GM10248 (cell line): ENCODE measurements around the gene HYCC2.
"Not testable (repeated sequence)": the region's sequence is repeated elsewhere in the genome, so short reads cannot be mapped to it uniquely, and the experiment has no call there.

Experiments
- CTCF ChIA-PET: fragments of 300-600 bp; sonication (Branson Sonifier 250); formaldehyde crosslinking; extraction: SDS; loops from one replicate; lab custom pipeline; 2021; ENCODE audit warnings: antibody characterized with exemption; lab: Yijun Ruan, JAX
- POLR2A ChIA-PET: fragments of 350-650 bp; sonication (Branson Sonifier 250); formaldehyde crosslinking; extraction: SDS; loops from one replicate; lab custom pipeline; 2020; ENCODE audit warnings: antibody characterized with exemption; lab: Yijun Ruan, JAX
- DNase-seq: peaks from one replicate; pipeline ENCODE4 v3.0.0; 2012; ENCODE audit errors: extremely low spot score
- TF ChIP-seq, protein P1 (sequence below): IDR thresholded peaks from 2 replicates; pipeline ENCODE4 v1.5.1; 2012; ENCODE audit warnings: mild to moderate bottlenecking, low read depth; ENCODE audit errors: extremely low read depth, missing control alignments, control extremely low read depth

Gene HYCC2

DNA sequence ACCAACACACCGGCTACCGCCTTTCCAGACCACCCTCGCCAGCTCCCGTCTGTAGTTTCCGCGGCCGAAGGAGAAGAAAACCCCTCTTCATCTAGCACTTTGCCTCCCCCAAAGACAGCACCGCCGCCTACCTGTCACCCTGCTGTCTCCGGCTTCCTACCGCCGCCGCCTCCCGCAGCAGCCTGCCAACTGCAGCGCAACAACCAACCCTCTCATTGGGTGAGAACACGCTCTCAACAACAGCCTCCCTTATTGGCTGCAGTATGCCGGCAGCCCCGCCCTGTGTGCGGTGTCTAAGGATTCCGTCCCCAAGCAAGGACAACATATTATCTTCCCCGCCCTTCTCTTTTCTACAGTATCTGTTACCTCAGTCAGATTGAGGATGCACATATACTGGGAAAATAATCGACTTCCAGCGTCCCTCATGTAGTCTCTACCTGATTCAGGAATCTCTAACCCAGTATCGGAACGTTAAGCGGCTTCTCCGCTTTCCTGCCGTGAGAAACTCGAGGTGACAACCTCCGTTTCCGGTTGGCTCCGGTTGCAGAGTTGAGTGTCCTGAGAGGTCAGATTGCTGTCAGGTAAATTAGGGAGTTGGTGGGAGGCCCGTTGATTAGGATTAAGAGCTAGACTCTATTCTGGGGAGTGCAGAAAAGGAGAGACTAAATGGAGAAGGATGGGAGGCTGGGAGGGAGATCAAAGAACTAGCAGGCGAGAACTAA, at the start of gene HYCC2, which contains the start of gene NDUFB3:
HYCC2 (minus strand) TSS at position 193 of the 722 bp plus-strand sequence. CDS start 47,662 bp downstream, outside the sequence.
NDUFB3 (plus strand) TSS at position 523 of the 722 bp plus-strand sequence. CDS start 6,882 bp downstream, outside the sequence.
- POLR2A ChIA-PET, result no interaction called here
- CTCF ChIA-PET, result interaction anchor here (0.7 to 8.7 kb wide), 8 partner anchors 9 to 167 kb away, joined by 3 to 126 read pairs (median 5); partner anchors contain the start of gene ORC2

DNA sequence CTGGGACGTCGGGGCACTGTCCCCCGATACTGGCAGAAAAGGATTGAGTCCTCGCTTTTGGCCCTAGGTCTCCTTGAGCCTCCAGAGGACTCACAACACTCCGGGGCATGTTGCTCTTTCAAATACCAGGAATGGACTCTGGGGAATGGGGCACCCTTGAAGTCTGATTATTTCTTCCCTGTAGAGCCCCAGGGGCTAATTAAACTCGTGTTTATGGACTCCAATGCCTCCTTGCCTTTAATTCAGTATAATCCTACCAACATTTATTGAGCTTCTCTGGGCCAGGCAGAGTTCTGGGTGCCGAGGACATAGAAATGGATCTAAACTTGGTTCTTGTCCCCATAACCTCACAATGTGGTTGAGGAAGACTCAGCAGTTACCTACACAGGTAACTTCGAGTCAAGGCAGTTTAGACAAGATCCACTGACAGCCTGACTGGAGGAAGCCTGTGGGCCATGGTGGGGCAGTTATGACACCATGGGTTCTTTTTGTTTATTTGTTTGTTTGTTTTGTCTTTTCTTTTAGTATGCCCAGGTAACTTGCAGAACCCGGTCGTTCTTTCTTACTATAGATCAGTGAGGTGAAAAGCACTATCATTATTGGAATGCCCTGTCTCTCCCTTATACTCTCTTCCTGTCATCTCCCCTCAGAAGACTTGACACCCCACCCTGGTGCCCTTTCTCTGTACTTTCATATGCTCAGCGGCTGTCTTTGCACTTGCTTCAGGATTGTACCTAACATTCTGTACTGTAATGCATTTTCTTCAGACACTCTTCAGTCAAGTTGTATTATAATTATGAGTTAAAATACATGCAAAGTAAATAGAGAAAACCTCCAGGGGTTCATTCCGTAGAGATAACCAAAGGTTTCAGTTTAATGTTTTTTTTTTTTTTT, 47.7 kb upstream of the HYCC2 start:
- POLR2A ChIA-PET, result interaction anchor here (0.8 to 1.4 kb wide), 3 partner anchors 18 to 255 kb away, joined by 3 to 6 read pairs (median 5); partner anchors contain the start of gene CLK1
- CTCF ChIA-PET, result interaction anchor here (1.0 to 3.0 kb wide), 13 partner anchors 12 to 218 kb away, joined by 3 to 15 read pairs (median 7); partner anchors contain the start of gene CASP10
- no peak for DNase-seq
- TF ChIP-seq, protein P1, sequence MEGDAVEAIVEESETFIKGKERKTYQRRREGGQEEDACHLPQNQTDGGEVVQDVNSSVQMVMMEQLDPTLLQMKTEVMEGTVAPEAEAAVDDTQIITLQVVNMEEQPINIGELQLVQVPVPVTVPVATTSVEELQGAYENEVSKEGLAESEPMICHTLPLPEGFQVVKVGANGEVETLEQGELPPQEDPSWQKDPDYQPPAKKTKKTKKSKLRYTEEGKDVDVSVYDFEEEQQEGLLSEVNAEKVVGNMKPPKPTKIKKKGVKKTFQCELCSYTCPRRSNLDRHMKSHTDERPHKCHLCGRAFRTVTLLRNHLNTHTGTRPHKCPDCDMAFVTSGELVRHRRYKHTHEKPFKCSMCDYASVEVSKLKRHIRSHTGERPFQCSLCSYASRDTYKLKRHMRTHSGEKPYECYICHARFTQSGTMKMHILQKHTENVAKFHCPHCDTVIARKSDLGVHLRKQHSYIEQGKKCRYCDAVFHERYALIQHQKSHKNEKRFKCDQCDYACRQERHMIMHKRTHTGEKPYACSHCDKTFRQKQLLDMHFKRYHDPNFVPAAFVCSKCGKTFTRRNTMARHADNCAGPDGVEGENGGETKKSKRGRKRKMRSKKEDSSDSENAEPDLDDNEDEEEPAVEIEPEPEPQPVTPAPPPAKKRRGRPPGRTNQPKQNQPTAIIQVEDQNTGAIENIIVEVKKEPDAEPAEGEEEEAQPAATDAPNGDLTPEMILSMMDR, result no peak

More for the DNA sequence above, at the start of gene HYCC2, which contains the start of gene NDUFB3:
- TF ChIP-seq, protein P1, result peak; percentile 38
- peak; percentile 96 for DNase-seq

DNA sequence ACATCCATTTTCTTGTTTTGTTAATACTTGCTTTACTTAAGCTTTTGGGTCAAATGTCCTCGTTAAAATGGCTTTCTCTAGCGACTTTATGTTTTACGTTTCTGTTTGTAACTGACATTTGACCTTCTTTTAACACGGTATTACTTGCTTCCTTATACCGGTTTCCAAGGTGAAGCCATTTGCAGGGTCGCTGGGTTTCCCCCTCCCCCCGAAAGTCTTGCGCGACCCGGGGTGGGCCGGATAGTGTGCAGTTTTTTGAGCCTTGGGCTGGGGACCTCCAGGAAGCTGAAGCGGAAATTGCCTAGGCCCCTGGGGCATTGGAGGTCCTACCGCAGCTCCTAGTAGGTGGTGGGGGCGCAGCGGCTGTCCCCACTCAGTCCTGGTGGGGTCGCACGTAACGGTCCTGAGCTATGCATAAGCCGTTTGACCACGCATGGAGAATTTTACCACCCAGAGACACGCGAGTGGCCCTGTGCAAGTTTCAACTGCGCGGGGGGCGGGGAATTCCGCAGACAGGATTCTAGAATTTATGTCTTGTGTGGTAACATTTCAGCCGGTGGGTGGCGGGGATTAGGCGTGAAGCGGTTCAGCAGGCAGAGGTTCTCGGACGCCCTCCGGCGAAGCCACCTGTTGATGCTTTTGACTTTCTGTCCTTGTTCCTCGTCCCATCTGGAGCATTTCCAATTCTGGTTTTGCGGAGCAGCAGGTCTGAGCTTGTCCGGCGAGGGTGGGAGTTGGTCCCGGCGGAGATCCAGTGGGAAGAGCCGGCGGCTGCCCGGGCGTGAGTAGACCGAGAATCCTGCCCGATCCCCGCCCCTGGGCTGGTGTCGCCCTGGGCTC, 46.9 kb upstream of the HYCC2 start:
- ChIA-PET POLR2A (interaction anchor here (0.8 to 1.8 kb wide), 6 partner anchors 12 to 254 kb away, joined by 3 to 7 read pairs (median 6); partner anchors contain the start of gene CLK1), CTCF (interaction anchor here (0.8 to 4.5 kb wide), 25 partner anchors 11 to 226 kb away, joined by 3 to 19 read pairs (median 6); partner anchors contain the start of gene CASP10)
- DNase-seq, result peak; percentile 73
- TF ChIP-seq, protein P1, result peak; percentile 39

DNA sequence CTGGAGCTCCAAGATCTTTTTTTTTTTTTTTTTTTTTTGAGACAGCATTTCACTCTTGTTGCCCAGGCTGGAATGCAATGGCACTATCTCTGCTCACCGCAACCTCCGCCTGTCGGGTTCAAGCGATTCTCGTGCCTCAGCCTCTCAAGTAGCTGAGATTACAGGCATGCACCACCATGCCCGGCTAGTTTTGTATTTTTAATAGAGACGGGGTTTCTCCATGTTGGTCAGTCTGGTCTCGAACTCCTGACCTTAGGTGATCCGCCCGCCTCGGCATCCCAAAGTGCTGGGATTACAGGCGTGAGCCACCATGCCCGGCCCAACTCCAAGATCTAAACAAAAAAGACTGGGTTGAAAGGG, 46.2 kb upstream of the HYCC2 start:
- ChIA-PET CTCF (interaction anchor here (0.8 to 4.5 kb wide), 25 partner anchors 11 to 225 kb away, joined by 3 to 19 read pairs (median 6); partner anchors contain the start of gene CASP10), POLR2A (interaction anchor here (0.5 to 1.8 kb wide), 8 partner anchors 12 to 254 kb away, joined by 3 to 7 read pairs (median 4); partner anchors contain the start of gene CLK1)
- DNase-seq, result not testable (repeated sequence)

DNA sequence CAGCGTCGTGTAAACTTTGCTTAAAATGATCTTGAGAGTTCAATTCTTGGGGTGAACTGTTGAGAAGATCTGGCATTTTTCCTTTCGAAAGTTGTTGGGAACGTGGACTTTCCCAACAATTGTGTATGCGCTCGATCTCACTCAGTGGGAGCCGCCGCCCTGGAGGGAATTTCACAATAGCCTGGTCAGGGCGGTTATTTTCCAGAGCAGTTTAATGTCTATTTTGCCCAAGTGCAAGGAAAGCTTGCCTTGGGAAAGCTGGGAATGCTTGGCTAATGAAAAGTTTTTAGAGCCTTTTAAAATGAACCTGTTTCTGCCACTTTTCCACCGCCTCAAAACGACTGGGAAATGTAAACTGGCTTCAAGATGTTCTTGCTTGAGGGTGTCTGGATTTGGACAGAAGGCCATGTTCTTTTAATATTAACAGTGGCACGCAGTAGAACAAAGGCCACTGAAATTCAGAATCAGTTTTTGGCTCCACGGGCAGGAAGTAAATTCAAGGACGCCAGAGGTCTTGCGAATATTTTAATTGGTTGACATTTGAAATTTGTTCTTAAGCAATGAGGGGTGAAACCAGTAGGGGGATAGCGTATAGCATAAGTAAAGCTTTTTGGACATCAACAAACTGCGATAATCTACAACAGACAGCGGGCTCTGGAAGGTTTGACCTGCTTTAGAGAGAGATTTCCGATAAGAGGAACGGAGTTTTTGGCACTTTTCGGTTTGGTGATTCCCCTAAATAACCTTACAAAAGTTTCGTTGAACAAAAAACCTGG, 45.7 kb upstream of the HYCC2 start:
- CTCF ChIA-PET, result interaction anchor here (0.8 to 4.5 kb wide), 25 partner anchors 10 to 225 kb away, joined by 3 to 19 read pairs (median 5); partner anchors contain the start of gene CASP10
- POLR2A ChIA-PET, result interaction anchor here (0.5 to 1.8 kb wide), 6 partner anchors 13 to 78 kb away, joined by 3 to 7 read pairs (median 3); no protein-coding TSS in a partner anchor
- DNase-seq, result peak; percentile 57
- TF ChIP-seq, protein P1, result no peak
